ENCODE results near the gene GUCY1B1.

GUCY1B1 gene

DNA sequence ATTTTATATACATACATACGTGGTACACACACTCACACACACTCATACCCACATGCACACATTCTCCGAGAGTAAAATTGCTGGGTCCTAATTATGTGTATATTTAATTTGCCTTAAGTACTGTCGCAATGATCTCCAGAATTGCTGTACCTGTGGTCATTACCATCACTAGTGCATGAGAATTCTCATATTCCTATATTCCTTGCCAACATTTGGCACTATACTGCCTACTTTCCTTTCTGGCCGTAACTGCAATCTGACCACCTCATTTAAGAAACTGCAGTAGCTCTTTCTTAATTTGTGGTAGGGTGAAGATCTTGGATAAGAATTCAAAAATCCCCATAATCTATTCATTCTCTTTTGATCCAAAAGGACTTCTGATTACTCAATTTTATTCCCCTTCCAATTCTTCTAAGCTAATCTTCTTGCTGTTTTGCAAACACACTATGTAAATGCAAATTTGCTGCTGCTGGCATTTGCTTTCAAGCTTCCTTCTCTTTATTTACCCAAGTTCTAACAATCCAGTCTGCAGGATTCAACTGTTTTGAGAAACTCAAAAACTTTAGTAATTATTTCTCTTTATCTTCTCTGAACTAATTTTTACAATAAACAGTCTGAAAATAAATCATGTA is 62.2 kb downstream of the GUCY1B1 start:
- Histone ChIP-seq H3K36me3 (ENCODE audit: insufficient read depth, low read length) (no peaks in the 10 kb centered on the region), H3K9ac (ENCODE audit: low read depth, low read length) (no peak overlapping the region), H3K4me1 (ENCODE audit: insufficient read depth, low read length) (no peaks in the 10 kb centered on the region), H3K4me3 (ENCODE audit: low read depth in 1 of 2, low read length in 2 of 2) (no peak overlapping the region), H4K20me1 (ENCODE audit: insufficient read depth, low read length) (no peaks in the 10 kb centered on the region), H2AFZ (ENCODE audit: low read depth, low read length) (no peak overlapping the region), H3K9me3 (ENCODE audit: insufficient read depth, low read length, severe bottlenecking) (no peaks in the 10 kb centered on the region), H3K79me2 (ENCODE audit: insufficient read depth, low read length) (no peaks in the 10 kb centered on the region), H3K27me3 (ENCODE audit: insufficient read depth, low read length, poor library complexity) (peaks cover 2% of the 10 kb centered on the region), H3K4me2 (ENCODE audit: insufficient read depth, low read length) (no peak overlapping the region), H3K27ac (ENCODE audit: low read length) (no peak overlapping the region)
- DNase-seq: no peak
- ATAC-seq (ENCODE audit: insufficient read depth, low read depth): no peak
- TF ChIP-seq, protein P1, sequence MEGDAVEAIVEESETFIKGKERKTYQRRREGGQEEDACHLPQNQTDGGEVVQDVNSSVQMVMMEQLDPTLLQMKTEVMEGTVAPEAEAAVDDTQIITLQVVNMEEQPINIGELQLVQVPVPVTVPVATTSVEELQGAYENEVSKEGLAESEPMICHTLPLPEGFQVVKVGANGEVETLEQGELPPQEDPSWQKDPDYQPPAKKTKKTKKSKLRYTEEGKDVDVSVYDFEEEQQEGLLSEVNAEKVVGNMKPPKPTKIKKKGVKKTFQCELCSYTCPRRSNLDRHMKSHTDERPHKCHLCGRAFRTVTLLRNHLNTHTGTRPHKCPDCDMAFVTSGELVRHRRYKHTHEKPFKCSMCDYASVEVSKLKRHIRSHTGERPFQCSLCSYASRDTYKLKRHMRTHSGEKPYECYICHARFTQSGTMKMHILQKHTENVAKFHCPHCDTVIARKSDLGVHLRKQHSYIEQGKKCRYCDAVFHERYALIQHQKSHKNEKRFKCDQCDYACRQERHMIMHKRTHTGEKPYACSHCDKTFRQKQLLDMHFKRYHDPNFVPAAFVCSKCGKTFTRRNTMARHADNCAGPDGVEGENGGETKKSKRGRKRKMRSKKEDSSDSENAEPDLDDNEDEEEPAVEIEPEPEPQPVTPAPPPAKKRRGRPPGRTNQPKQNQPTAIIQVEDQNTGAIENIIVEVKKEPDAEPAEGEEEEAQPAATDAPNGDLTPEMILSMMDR (IDR thresholded peaks at IDR 0.05; ENCODE audit: borderline replicate concordance, extremely low read depth, low read length, poor library complexity, severe bottlenecking): no peak
- TF ChIP-seq EZH2 (IDR thresholded peaks at IDR 0.05; ENCODE audit: borderline replicate concordance, low read depth, low read length, severe bottlenecking): no peak

DNA sequence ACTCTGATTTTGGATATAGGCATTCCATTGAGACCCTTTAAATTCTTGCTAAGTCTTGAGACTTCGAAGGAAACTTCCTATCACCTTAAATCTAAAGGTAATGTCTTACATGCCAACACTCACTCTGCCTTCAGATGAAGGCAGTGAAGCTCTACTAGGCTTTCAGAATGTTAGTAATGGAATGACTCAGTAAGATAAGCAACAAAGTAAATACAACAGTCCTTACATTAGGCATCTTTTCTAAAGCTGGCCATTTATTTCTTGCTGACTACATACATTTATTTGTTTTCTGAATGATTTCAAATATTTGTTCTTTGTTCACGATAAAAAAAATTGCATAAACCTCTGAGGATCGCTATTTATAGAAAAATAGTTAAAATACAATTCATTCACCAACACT is 63.8 kb downstream of the GUCY1B1 start:
- TF ChIP-seq, protein P1 (IDR thresholded peaks at IDR 0.05; ENCODE audit: borderline replicate concordance, extremely low read depth, low read length, poor library complexity, severe bottlenecking): no peak
- no peak for TF ChIP-seq EZH2 (IDR thresholded peaks at IDR 0.05; ENCODE audit: borderline replicate concordance, low read depth, low read length, severe bottlenecking)
- no peaks in the 10 kb centered on the region for H3K4me1 ChIP-seq (ENCODE audit: insufficient read depth, low read length)
- H3K27me3 ChIP-seq (ENCODE audit: insufficient read depth, low read length, poor library complexity): peaks cover 2% of the 10 kb centered on the region
- no peak overlapping the region for H3K9ac ChIP-seq (ENCODE audit: low read depth, low read length)
- H2AFZ ChIP-seq (ENCODE audit: low read depth, low read length): no peak overlapping the region
- no peaks in the 10 kb centered on the region for H3K9me3 ChIP-seq (ENCODE audit: insufficient read depth, low read length, severe bottlenecking)
- H3K27ac ChIP-seq (ENCODE audit: low read length): no peak overlapping the region
- H3K4me2 ChIP-seq (ENCODE audit: insufficient read depth, low read length): no peak overlapping the region
- H4K20me1 ChIP-seq (ENCODE audit: insufficient read depth, low read length): no peaks in the 10 kb centered on the region
- H3K79me2 ChIP-seq (ENCODE audit: insufficient read depth, low read length): no peaks in the 10 kb centered on the region
- DNase-seq (no peak), ATAC-seq (ENCODE audit: insufficient read depth, low read depth) (no peak)
- no peak overlapping the region for H3K4me3 ChIP-seq (ENCODE audit: low read depth in 1 of 2, low read length in 2 of 2)
- no peaks in the 10 kb centered on the region for H3K36me3 ChIP-seq (ENCODE audit: insufficient read depth, low read length)

DNA sequence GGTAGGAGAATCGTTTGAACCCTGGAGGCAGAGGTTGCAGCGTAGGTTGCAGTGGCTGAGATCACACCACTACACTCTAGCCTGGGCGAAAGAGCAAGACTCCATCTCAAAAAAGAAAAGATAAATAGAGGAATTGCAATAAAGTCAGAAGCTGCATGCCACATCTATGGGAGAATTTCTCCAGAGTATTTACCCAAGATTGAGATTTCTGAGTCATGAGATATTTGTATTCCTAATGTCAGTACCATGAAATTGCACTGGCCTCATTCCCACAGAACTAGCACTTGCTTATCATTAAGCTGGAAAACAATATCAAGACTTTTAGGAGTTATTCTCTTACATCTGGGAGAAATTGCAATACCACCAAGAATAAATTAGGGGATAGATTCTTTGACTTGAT is 69.8 kb downstream of the GUCY1B1 start:
- H3K9ac ChIP-seq (ENCODE audit: low read depth, low read length): no peak overlapping the region
- no peak for TF ChIP-seq EZH2 (IDR thresholded peaks at IDR 0.05; ENCODE audit: borderline replicate concordance, low read depth, low read length, severe bottlenecking)
- TF ChIP-seq, protein P1 (IDR thresholded peaks at IDR 0.05; ENCODE audit: borderline replicate concordance, extremely low read depth, low read length, poor library complexity, severe bottlenecking): no peak
- ATAC-seq (ENCODE audit: insufficient read depth, low read depth) (no peak), DNase-seq (no peak)
- H3K4me1 ChIP-seq (ENCODE audit: insufficient read depth, low read length): no peaks in the 10 kb centered on the region
- H3K36me3 ChIP-seq (ENCODE audit: insufficient read depth, low read length): no peaks in the 10 kb centered on the region
- no peak overlapping the region for H3K27ac ChIP-seq (ENCODE audit: low read length)
- H3K27me3 ChIP-seq (ENCODE audit: insufficient read depth, low read length, poor library complexity): no peaks in the 10 kb centered on the region
- no peaks in the 10 kb centered on the region for H3K9me3 ChIP-seq (ENCODE audit: insufficient read depth, low read length, severe bottlenecking)
- no peak overlapping the region for H2AFZ ChIP-seq (ENCODE audit: low read depth, low read length)
- no peak overlapping the region for H3K4me3 ChIP-seq (ENCODE audit: low read depth in 1 of 2, low read length in 2 of 2)
- no peaks in the 10 kb centered on the region for H3K79me2 ChIP-seq (ENCODE audit: insufficient read depth, low read length)
- H4K20me1 ChIP-seq (ENCODE audit: insufficient read depth, low read length): no peaks in the 10 kb centered on the region
- no peak overlapping the region for H3K4me2 ChIP-seq (ENCODE audit: insufficient read depth, low read length)
